Measurements from ENCODE around the gene FBXO15.

The FBXO15 gene

GRCh38 chr18:74153793-74154192, 6.2 kb upstream of the FBXO15 start:
- no peak for DNase-seq (ENCODE audit: low spot score)

GRCh38 chr18:74153377-74153776, 5.7 kb upstream of the FBXO15 start:
- DNase-seq (ENCODE audit: low spot score) = no peak

GRCh38 chr18:74152857-74153256, 5.2 kb upstream of the FBXO15 start:
- no peak for DNase-seq (ENCODE audit: low spot score)

GRCh38 chr18:74152270-74152669, 4.6 kb upstream of the FBXO15 start:
- DNase-seq (ENCODE audit: low spot score) = no peak

GRCh38 chr18:74149878-74150277, 2.2 kb upstream of the FBXO15 start:
- no peak for DNase-seq (ENCODE audit: low spot score)

- no peak for DNase-seq (ENCODE audit: low spot score)
Measured at GRCh38 chr18:74148543-74149070, 973 bp upstream of the FBXO15 start.

GRCh38 chr18:74147491-74147778, 199 bp downstream of the FBXO15 start:
- no peak for DNase-seq (ENCODE audit: low spot score)

GRCh38 chr18:74146756-74147155, 878 bp downstream of the FBXO15 start:
- no peak for DNase-seq (ENCODE audit: low spot score)

- DNase-seq (ENCODE audit: low spot score) = no peak
Measured at GRCh38 chr18:74142252-74142651, 5.4 kb downstream of the FBXO15 start.

GRCh38 chr18:74141667-74142066, 6.0 kb downstream of the FBXO15 start:
- no peak for DNase-seq (ENCODE audit: low spot score)

- no peak for DNase-seq (ENCODE audit: low spot score)
Measured at GRCh38 chr18:74140582-74140981, 7.1 kb downstream of the FBXO15 start.

- peak; percentile 60 for DNase-seq (ENCODE audit: low spot score)
Measured at GRCh38 chr18:74139888-74140287, 7.7 kb downstream of the FBXO15 start.

GRCh38 chr18:74139411-74139810, 8.2 kb downstream of the FBXO15 start:
- no peak for DNase-seq (ENCODE audit: low spot score)

GRCh38 chr18:74137920-74138538, 9.6 kb downstream of the FBXO15 start:
- no peak for DNase-seq (ENCODE audit: low spot score)

GRCh38 chr18:74132201-74132600, 15.4 kb downstream of the FBXO15 start:
- no peak for DNase-seq (ENCODE audit: low spot score)

GRCh38 chr18:74131124-74131523, 16.5 kb downstream of the FBXO15 start:
- DNase-seq (ENCODE audit: low spot score) = no peak

GRCh38 chr18:74128159-74128558, 19.5 kb downstream of the FBXO15 start:
- no peak for DNase-seq (ENCODE audit: low spot score)

GRCh38 chr18:74126684-74127655, 20.7 kb downstream of the FBXO15 start:
- DNase-seq (ENCODE audit: low spot score) = no peak

GRCh38 chr18:74124642-74125041, 23.0 kb downstream of the FBXO15 start:
- no peak for DNase-seq (ENCODE audit: low spot score)

- DNase-seq (ENCODE audit: low spot score) = no peak
Measured at GRCh38 chr18:74123200-74123599, 24.4 kb downstream of the FBXO15 start.

- DNase-seq (ENCODE audit: low spot score) = peak; percentile 23
Measured at GRCh38 chr18:74116633-74117554, 30.7 kb downstream of the FBXO15 start.

- DNase-seq (ENCODE audit: low spot score) = no peak
Measured at GRCh38 chr18:74115046-74115445, 32.6 kb downstream of the FBXO15 start.
